Nephron progenitor cell (in vitro differentiated cells): ENCODE measurements around the gene MYCN.

Experiments used
- DNase-seq: peaks from one replicate; pipeline ENCODE4 v3.0.0; 2021
- H3K27ac Mint-ChIP-seq: 2 replicates; pipeline ENCODE4 v1.8.0; 2021; ENCODE audit warnings: mild to moderate bottlenecking, moderate library complexity, mixed read lengths
- H3K27me3 Mint-ChIP-seq: 2 replicates; pipeline ENCODE4 v1.8.0; 2021; ENCODE audit warnings: mild to moderate bottlenecking, low read depth, mixed read lengths; ENCODE audit not compliant: poor library complexity
- H3K36me3 Mint-ChIP-seq: 2 replicates; pipeline ENCODE4 v1.8.0; 2021; ENCODE audit warnings: low read depth, mixed read lengths
- H3K4me1 Mint-ChIP-seq: 2 replicates; pipeline ENCODE4 v1.8.0; 2021; ENCODE audit warnings: mixed read lengths
- H3K4me3 Mint-ChIP-seq: 2 replicates; pipeline ENCODE4 v1.8.0; 2021; ENCODE audit warnings: mild to moderate bottlenecking, moderate library complexity, mixed read lengths
- H3K9me3 Mint-ChIP-seq: 2 replicates; pipeline ENCODE4 v1.8.0; 2021; ENCODE audit warnings: mild to moderate bottlenecking, moderate library complexity, mixed read lengths
- TF ChIP-seq, protein P1 (sequence below): fragments of 200-600 bp; sonication (generic); IDR thresholded peaks from 2 replicates; pipeline ENCODE4 v1.5.0; 2021; ENCODE audit warnings: antibody characterized with exemption

The MYCN gene

GRCh38 chr2:15971831-15972522 lies 31.6 kb downstream of the MYCN start:
- TF ChIP-seq, protein P1, sequence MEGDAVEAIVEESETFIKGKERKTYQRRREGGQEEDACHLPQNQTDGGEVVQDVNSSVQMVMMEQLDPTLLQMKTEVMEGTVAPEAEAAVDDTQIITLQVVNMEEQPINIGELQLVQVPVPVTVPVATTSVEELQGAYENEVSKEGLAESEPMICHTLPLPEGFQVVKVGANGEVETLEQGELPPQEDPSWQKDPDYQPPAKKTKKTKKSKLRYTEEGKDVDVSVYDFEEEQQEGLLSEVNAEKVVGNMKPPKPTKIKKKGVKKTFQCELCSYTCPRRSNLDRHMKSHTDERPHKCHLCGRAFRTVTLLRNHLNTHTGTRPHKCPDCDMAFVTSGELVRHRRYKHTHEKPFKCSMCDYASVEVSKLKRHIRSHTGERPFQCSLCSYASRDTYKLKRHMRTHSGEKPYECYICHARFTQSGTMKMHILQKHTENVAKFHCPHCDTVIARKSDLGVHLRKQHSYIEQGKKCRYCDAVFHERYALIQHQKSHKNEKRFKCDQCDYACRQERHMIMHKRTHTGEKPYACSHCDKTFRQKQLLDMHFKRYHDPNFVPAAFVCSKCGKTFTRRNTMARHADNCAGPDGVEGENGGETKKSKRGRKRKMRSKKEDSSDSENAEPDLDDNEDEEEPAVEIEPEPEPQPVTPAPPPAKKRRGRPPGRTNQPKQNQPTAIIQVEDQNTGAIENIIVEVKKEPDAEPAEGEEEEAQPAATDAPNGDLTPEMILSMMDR, result no peak
- H3K27ac Mint-ChIP-seq, result no peak overlapping the region
- H3K9me3 Mint-ChIP-seq, result no peaks in the 10 kb centered on the region
- DNase-seq, result no peak
- no peaks in the 10 kb centered on the region for H3K36me3 Mint-ChIP-seq
- H3K27me3 Mint-ChIP-seq, result peaks cover 3% of the 10 kb centered on the region
- H3K4me3 Mint-ChIP-seq, result no peak overlapping the region
- peaks cover 62% of the 10 kb centered on the region for H3K4me1 Mint-ChIP-seq

DNA sequence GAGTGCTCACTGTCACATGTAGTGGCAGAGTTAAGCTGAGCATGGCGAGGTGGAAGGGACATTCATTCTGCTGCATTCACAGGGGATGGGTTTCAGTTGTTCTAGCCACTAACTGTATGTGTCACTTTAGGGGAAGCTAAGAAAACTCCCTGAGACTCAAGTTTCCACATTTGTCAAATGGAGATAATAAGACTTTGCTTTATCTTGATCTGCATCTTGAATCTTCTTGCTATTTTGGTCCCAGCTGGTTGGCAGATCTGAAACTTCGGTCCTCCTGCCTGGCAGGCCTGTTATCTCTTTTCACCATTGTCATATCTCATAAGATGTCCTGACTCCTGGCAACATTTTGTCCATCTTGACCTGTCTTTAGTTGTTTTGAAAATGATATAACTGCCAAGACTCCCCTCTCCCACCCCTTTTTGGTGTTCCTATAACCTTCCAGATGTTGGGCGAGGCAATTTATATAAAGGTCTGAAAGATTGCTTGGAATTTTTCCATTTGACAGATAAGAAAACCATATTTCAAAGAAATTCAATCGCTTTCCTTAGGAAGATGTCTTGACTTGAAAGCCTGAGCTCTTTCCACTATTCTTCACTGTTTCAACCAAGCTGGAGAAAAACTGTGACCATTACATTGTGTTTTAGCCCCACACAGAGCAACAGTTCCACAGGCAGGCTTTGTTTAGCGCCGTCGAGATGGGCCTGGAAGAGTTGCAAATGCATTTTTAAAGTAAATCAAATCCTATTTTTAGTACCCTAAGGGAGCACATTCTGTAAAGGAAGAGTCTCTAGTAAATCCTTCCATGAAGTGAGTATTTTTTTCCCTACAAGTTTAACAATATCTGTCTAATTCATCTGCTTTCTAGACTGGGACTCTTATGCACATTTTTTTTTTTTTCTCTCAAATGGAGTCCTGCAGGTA lies 33.4 kb downstream of the MYCN start:
- Mint-ChIP-seq H3K4me1 (peaks cover 69% of the 10 kb centered on the region), H3K27ac (no peak overlapping the region), H3K36me3 (no peaks in the 10 kb centered on the region), H3K9me3 (no peaks in the 10 kb centered on the region), H3K27me3 (peaks cover 6% of the 10 kb centered on the region), H3K4me3 (no peak overlapping the region)
- TF ChIP-seq, protein P1, result no peak
- DNase-seq, result no peak

DNA sequence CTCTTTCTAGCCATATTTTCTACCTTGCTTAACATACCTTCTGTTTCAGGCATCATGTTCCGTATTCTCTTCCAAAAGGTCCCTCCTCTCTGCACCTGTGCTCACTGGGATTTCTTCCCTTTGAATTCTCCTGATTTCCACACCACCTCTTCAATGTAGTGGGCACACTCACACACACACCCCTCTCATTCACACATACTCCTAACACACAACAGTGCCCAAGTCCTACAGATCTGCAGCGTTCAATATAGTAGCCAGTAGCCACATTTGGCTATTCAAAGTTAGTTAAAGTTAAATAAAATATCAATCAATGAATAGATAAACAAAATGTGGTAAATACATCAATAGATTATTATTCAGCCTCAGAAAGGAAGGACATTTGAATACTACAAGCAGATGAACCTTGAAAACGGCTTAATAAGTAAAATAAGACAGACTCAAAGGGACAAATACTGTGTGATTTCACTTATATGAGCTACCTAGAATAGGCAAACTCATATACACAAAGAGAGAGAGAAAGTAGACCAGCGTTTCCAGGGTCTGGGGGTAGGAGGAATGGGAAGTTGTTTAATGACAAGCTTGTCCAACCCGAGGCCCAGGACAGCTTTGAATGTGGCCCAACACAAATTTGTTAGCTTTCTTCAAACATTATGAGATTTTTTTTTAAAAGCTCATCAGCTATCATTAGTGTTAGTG lies 34.4 kb downstream of the MYCN start:
- Mint-ChIP-seq H3K4me3 (no peak overlapping the region), H3K36me3 (no peaks in the 10 kb centered on the region), H3K27me3 (peaks cover 6% of the 10 kb centered on the region), H3K4me1 (peaks cover 72% of the 10 kb centered on the region), H3K9me3 (no peaks in the 10 kb centered on the region), H3K27ac (peak overlapping the region; percentile 16)
- TF ChIP-seq, protein P1, result no peak
- DNase-seq, result no peak

DNA sequence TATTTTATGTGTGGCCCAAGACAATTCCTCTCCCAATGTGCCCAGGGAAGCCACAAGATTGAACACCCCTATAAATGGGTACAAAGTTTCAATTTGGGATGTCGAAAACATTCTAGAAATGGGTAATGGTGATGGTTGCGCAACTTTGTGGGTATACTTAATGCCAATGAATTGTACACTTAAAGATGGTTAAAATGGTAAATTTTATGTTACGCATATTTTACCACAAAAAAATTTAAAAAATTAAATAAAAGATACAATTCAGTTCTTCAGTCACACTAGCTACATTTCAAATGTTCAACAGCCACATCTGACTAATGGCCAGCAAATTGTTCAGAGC lies 34.9 kb downstream of the MYCN start:
- peaks cover 6% of the 10 kb centered on the region for H3K27me3 Mint-ChIP-seq
- H3K4me1 Mint-ChIP-seq, result peaks cover 75% of the 10 kb centered on the region
- TF ChIP-seq, protein P1, result no peak
- no peak overlapping the region for H3K4me3 Mint-ChIP-seq
- H3K9me3 Mint-ChIP-seq, result peaks cover 4% of the 10 kb centered on the region
- no peak for DNase-seq
- H3K27ac Mint-ChIP-seq, result no peak overlapping the region
- H3K36me3 Mint-ChIP-seq, result no peaks in the 10 kb centered on the region

GRCh38 chr2:15975676-15976075 lies 35.3 kb downstream of the MYCN start:
- peaks cover 75% of the 10 kb centered on the region for H3K4me1 Mint-ChIP-seq

More at GRCh38 chr2:15975676-15976075, 35.3 kb downstream of the MYCN start:
- DNase-seq, result no peak
- Mint-ChIP-seq H3K4me3 (no peak overlapping the region), H3K27me3 (peaks cover 6% of the 10 kb centered on the region), H3K9me3 (peaks cover 4% of the 10 kb centered on the region), H3K36me3 (no peaks in the 10 kb centered on the region), H3K27ac (no peak overlapping the region)
- TF ChIP-seq, protein P1, result no peak
